Right lobe of liver (tissue), 6 donors: Measurements from ENCODE around the gene TNNC1. TPM values are rescaled to one million over a fixed set of nuclear protein-coding genes. Genes with fewer than 3 reads are reported as not detected.

Experiments used
- ATAC-seq, 4 donors: fragments of 200-7000 bp; cut with Tn5 transposase; one replicate each; pipeline ENCODE4 v1.9.1; 2020; ENCODE audit warnings: mild to moderate bottlenecking in 4 of 4, moderate library complexity in 4 of 4
- DNase-seq, 3 donors: peaks; one replicate each; pipeline ENCODE4 v3.0.0-alpha.2; 2020
- H3K27ac ChIP-seq, 3 donors: fragments of 200-600 bp; one replicate each; pipeline ENCODE4 v1.8.0; 2022
- H3K27me3 ChIP-seq, 2 donors: fragments of 200-600 bp; one replicate each; pipeline ENCODE4 v1.8.0; 2022
- H3K36me3 ChIP-seq, 4 donors: fragments of 200-600 bp; sonication (generic) in 1 of 4; one replicate each; pipeline versions ENCODE4 v1.5.1 to v1.8.0; 2017 to 2022; ENCODE audit warnings: control low read depth in 1 of 4
- H3K4me1 ChIP-seq, 4 donors: fragments of 200-600 bp; sonication (generic) in 1 of 4; one replicate each; pipeline versions ENCODE4 v1.5.1 to v1.8.0; 2017 to 2022; ENCODE audit warnings: control low read depth in 1 of 4
- H3K4me3 ChIP-seq, 3 donors: fragments of 200-600 bp; one replicate each; pipeline ENCODE4 v1.8.0; 2022
- H3K9me3 ChIP-seq, 4 donors: fragments of 200-600 bp; sonication (generic) in 1 of 4; one replicate each; pipeline versions ENCODE4 v1.5.1 to v1.8.0; 2017 to 2022; ENCODE audit warnings: control low read depth in 1 of 4
- POLR2A ChIP-seq: fragments of 450-650 bp; IDR thresholded peaks from one replicate; pipeline ENCODE4 v1.6.1; 2017; ENCODE audit warnings: antibody characterized with exemption, mild to moderate bottlenecking
- WGBS: methylation state at CpG from one replicate; pipeline ENCODE4 v1.1.6; 2018; ENCODE audit warnings: low coverage, low lambda C conversion rate; ENCODE audit not compliant: insufficient coverage; ENCODE audit errors: missing lambda C conversion rate; 5-methylcytosine and 5-hydroxymethylcytosine counted together
- intact Hi-C, 2 donors: fragments of 100-400 bp; cut with DNase I; formaldehyde crosslinking; loops; one replicate each; pipeline versions ENCODE4 v1.11.2 to v1.14.1; 2022
- total RNA-seq, 6 experiments: library from RNA; depleted of rRNA in 2 of 6; stranded (reverse); fragments of >200 nt in 2 of 6; fragmentation: NEBNext Ultra II Directional in 3 of 6; extraction: Animal tissue kit (Norgen Biotek cat#: 25700) in 3 of 6; gene quantifications; one replicate each; pipeline versions ENCODE4 v1.1.0 to v1.2.4, GENCODE V29; 2016 to 2023
- TF ChIP-seq, protein P1 (sequence below), 4 donors: fragments of 200-600 bp in 3 of 4; fragments of 450-650 bp in 1 of 4; IDR thresholded peaks; one replicate each; pipeline versions ENCODE4 v1.5.1 to v1.8.0; 2016 to 2022; ENCODE audit warnings: antibody characterized with exemption in 4 of 4, mild to moderate bottlenecking in 2 of 4
- donor health status: DM: no; HTN: yes; CAD: no.
- donor health status: DM: no; HTN: no; CAD: no.
- donor health status: DM: no; HTN: no; CAD: no.
- donor health status: DM: no; HTN: yes; CAD: no.
- donor health status: DM: no; HTN: yes; CAD: no.

The TNNC1 gene
- total RNA-seq, 6 experiments from 2014 or later, result 0.55 to 12.2 (median 1.3) TPM

DNA sequence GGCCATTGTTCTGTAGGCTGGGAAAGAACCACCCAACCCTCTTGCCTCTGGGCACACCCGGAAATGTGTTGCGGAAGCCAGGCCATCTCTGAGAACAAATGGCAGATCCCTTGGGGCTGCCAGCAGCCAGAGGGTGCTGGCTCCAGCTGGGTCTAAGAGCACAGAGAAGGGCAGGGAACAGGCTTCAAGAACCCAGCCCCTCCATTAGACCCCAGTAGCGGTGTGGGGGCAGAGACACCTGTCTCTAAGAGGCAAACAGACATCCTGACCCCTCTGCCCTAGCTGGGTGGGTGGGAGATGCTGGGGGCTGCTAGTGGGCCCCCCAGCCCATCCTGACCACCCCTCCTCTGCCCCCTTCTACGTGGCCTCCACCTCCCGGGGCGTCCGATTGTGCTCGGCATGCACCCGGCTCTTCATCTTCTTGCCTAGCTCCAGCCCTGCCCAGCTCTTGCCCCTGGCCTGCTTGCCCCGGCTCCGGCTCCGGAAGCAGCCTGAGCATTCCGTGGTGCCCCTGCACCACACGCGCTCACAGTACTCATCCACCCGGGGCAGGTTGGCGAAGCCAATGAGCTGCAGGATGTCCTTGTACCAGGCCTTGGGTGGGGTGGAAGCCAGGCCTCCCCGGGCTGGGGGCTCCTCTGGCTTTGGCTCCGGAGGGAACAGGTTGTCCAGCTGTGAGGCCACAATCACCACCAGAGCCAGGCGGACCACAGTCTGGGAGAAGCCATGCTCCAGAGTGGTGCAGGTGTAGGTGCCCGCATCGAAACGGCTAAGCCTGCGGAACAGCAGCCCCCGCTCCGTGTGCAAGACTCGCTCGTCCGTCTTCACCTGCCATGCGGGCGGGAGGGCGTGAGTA lies 18.4 kb downstream of the TNNC1 start:
- TF ChIP-seq, protein P1, sequence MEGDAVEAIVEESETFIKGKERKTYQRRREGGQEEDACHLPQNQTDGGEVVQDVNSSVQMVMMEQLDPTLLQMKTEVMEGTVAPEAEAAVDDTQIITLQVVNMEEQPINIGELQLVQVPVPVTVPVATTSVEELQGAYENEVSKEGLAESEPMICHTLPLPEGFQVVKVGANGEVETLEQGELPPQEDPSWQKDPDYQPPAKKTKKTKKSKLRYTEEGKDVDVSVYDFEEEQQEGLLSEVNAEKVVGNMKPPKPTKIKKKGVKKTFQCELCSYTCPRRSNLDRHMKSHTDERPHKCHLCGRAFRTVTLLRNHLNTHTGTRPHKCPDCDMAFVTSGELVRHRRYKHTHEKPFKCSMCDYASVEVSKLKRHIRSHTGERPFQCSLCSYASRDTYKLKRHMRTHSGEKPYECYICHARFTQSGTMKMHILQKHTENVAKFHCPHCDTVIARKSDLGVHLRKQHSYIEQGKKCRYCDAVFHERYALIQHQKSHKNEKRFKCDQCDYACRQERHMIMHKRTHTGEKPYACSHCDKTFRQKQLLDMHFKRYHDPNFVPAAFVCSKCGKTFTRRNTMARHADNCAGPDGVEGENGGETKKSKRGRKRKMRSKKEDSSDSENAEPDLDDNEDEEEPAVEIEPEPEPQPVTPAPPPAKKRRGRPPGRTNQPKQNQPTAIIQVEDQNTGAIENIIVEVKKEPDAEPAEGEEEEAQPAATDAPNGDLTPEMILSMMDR (IDR thresholded peaks at IDR 0.05), result no peak
- TF ChIP-seq POLR2A, result no peak
- ATAC-seq, result no peak
- Histone ChIP-seq H3K9me3 (no peaks in the 10 kb centered on the region), H3K4me3 (no peak overlapping the region), H3K27me3 (no peaks in the 10 kb centered on the region), H3K36me3 (no peaks in the 10 kb centered on the region), H3K4me1 (no peaks in the 10 kb centered on the region), H3K27ac (no peak overlapping the region)
- intact Hi-C loops, result no loop called here
- DNase-seq, result peak in 2 of 3 donors; percentile 44 to 48
- whole genome bisulfite sequencing, result 92% methylated on average over 13 of the region's 32 CpGs

GRCh38 chr3:52434491-52435115 lies 19.2 kb downstream of the TNNC1 start:
- DNase-seq, result no peak
- ATAC-seq, result no peak

GRCh38 chr3:52433996-52434479 lies 19.8 kb downstream of the TNNC1 start:
- intact Hi-C loops, result no loop called here
- no peaks in the 10 kb centered on the region for H3K27me3 ChIP-seq
- H3K27ac ChIP-seq, result no peak overlapping the region
- DNase-seq, result no peak
- no peaks in the 10 kb centered on the region for H3K36me3 ChIP-seq
- TF ChIP-seq, protein P1 (IDR thresholded peaks at IDR 0.05), result no peak
- TF ChIP-seq POLR2A, result no peak
- WGBS, result 88% methylated on average over 6 of the region's 6 CpGs
- no peak overlapping the region for H3K4me3 ChIP-seq
- H3K9me3 ChIP-seq, result no peaks in the 10 kb centered on the region
- H3K4me1 ChIP-seq, result no peaks in the 10 kb centered on the region
- ATAC-seq, result no peak

More at GRCh38 chr3:52434491-52435115, 19.2 kb downstream of the TNNC1 start:
- 89% methylated on average over 6 of the region's 9 CpGs for WGBS
- intact Hi-C loops, result no loop called here
- no peak overlapping the region for H3K4me3 ChIP-seq
- H3K36me3 ChIP-seq, result no peaks in the 10 kb centered on the region
- TF ChIP-seq, protein P1 (IDR thresholded peaks at IDR 0.05), result no peak
- TF ChIP-seq POLR2A, result no peak
- H3K27ac ChIP-seq, result no peak overlapping the region
- H3K9me3 ChIP-seq, result no peaks in the 10 kb centered on the region
- no peaks in the 10 kb centered on the region for H3K4me1 ChIP-seq
- H3K27me3 ChIP-seq, result no peaks in the 10 kb centered on the region

- no peaks in the 10 kb centered on the region for H3K4me1 ChIP-seq
- DNase-seq, result no peak
- intact Hi-C loops, result no loop called here
- TF ChIP-seq POLR2A, result no peak
- TF ChIP-seq, protein P1 (IDR thresholded peaks at IDR 0.05), result no peak
- no peak overlapping the region for H3K4me3 ChIP-seq
- WGBS, result 82% methylated on average over 9 of the region's 10 CpGs
- H3K27me3 ChIP-seq, result no peaks in the 10 kb centered on the region
- H3K36me3 ChIP-seq, result no peaks in the 10 kb centered on the region
- no peaks in the 10 kb centered on the region for H3K9me3 ChIP-seq
- no peak for ATAC-seq
- H3K27ac ChIP-seq, result no peak overlapping the region
Measured at GRCh38 chr3:52433328-52433995, 20.4 kb downstream of the TNNC1 start.
